HepG2 (cell line): Measurements from ENCODE around the gene MED12L. TPM values are rescaled to one million over a fixed set of nuclear protein-coding genes. Genes with fewer than 3 reads are reported as not detected.

ENCODE experiments used
- ATAC-seq: fragments of 200-7000 bp; cut with Tn5 transposase; 3 replicates; pipeline ENCODE4 v1.9.1; 2020; ENCODE audit warnings: mild to moderate bottlenecking, moderate library complexity
- BruUV-seq: library from RNA; stranded (reverse); fragments of 400-500 nt; replicated peaks from 2 replicates; lab custom pipeline; 2021; lab: Mats Ljungman, UMichigan
- CTCF ChIA-PET: fragments of 300-600 bp; formaldehyde crosslinking; extraction: SDS; loops from one replicate; lab custom pipeline; 2021; ENCODE audit warnings: low total read pairs, inconsistent platforms, low intra/inter-chr PET ratio; lab: Yijun Ruan, JAX
- POLR2A ChIA-PET: fragments of 350-600 bp; sonication (Branson Sonifier 250); formaldehyde crosslinking; loops from one replicate; lab custom pipeline; 2020; ENCODE audit warnings: antibody characterized with exemption, inconsistent platforms; lab: Yijun Ruan, JAX
- DNase-seq: peaks from one replicate; pipeline ENCODE4 v3.0.0-alpha.2; 2015; ENCODE audit warnings: low spot score
- FAIRE-seq: peaks from 3 replicates; lab custom pipeline; 2011; peaks lifted over from hg19 to GRCh38; lab: Jason Lieb, UNC
- H2AFZ ChIP-seq: one replicate; pipeline ENCODE4 v1.6.1; 2011; ENCODE audit warnings: low read length, inconsistent platforms
- H3K27ac ChIP-seq: fragments of 300-600 bp; 3 replicates; pipeline ENCODE4 v1.8.0; 2011; ENCODE audit warnings: mixed run types, mild to moderate bottlenecking, mixed read lengths, low read length, inconsistent platforms; ENCODE audit not compliant: insufficient read depth; ENCODE audit errors: extremely low read length
- H3K27me3 ChIP-seq, 2 experiments: fragments of 200-600 bp in 1 of 2; 2 replicates in 1 of 2; 3 replicates in 1 of 2; pipeline versions ENCODE4 v1.6.0 to v1.8.0; 2011; ENCODE audit warnings: low read length in 2 of 2, mild to moderate bottlenecking in 2 of 2, moderate library complexity in 2 of 2, inconsistent platforms in 1 of 2; ENCODE audit not compliant: insufficient read depth in 2 of 2, control insufficient read depth in 1 of 2
- H3K36me3 ChIP-seq, 2 experiments: fragments of 200-600 bp in 1 of 2; replicated peaks in 1 of 2; 2 replicates in 1 of 2; 3 replicates in 1 of 2; pipeline versions ENCODE4 v1.5.1 to v1.8.0; 2011; ENCODE audit warnings: low read length in 2 of 2, inconsistent platforms in 1 of 2; ENCODE audit not compliant: insufficient read depth in 2 of 2, control insufficient read depth in 1 of 2
- H3K4me1 ChIP-seq: 2 replicates; pipeline ENCODE4 v1.5.1; 2012; ENCODE audit warnings: low read length, inconsistent platforms; ENCODE audit not compliant: insufficient read depth
- H3K4me2 ChIP-seq: 2 replicates; pipeline ENCODE4 v1.6.0; 2011; ENCODE audit warnings: low read depth, low read length, inconsistent platforms
- H3K4me3 ChIP-seq, 3 experiments: fragments of 200-600 bp in 1 of 3; sonication (generic), shearing (Covaris generic) in 1 of 3; replicated peaks in 1 of 3; 2 replicates each; pipeline ENCODE4 v1.5.1; 2011 to 2016; ENCODE audit warnings: low read length in 3 of 3, inconsistent platforms in 2 of 3, low read depth in 2 of 3, mild to moderate bottlenecking in 2 of 3, control low read depth in 1 of 3, mixed read lengths in 1 of 3; ENCODE audit not compliant: insufficient read depth in 1 of 3
- H3K79me2 ChIP-seq: one replicate; pipeline ENCODE4 v1.6.1; 2011; ENCODE audit warnings: low read length, inconsistent platforms; ENCODE audit not compliant: insufficient read depth
- H3K9ac ChIP-seq: 2 replicates; pipeline ENCODE4 v1.6.0; 2011; ENCODE audit warnings: mild to moderate bottlenecking, low read depth, low read length, inconsistent platforms; ENCODE audit not compliant: insufficient read depth
- H3K9me3 ChIP-seq: 2 replicates; pipeline ENCODE4 v1.5.1; 2012; ENCODE audit warnings: mild to moderate bottlenecking, low read length
- H4K20me1 ChIP-seq: 2 replicates; pipeline ENCODE4 v1.6.0; 2011; ENCODE audit warnings: inconsistent platforms, mild to moderate bottlenecking, low read length, moderate library complexity; ENCODE audit not compliant: insufficient read depth
- GTF3A ChIP-seq: sonication (generic); formaldehyde crosslinking; conservative IDR thresholded peaks from 2 replicates; pipeline ENCODE4 v1.4.0; 2020; ENCODE audit warnings: mild to moderate bottlenecking, missing genetic modification reagents
- HNF4A ChIP-seq: sonication (generic); formaldehyde crosslinking; IDR thresholded peaks from 2 replicates; pipeline ENCODE4 v1.4.0; 2020; ENCODE audit warnings: missing genetic modification reagents
- MATR3 ChIP-seq: sonication (generic); formaldehyde crosslinking; IDR thresholded peaks from 2 replicates; pipeline ENCODE4 v1.4.0; 2020; ENCODE audit warnings: missing genetic modification reagents
- NCOR1 ChIP-seq: fragments of 200-600 bp; sonication (generic); IDR thresholded peaks from 2 replicates; pipeline ENCODE4 v1.7.0; 2017; ENCODE audit warnings: antibody characterized with exemption, low read length, borderline replicate concordance
- PRMT3 ChIP-seq: sonication (generic); formaldehyde crosslinking; IDR thresholded peaks from 2 replicates; pipeline ENCODE4 v1.8.1; 2022; ENCODE audit warnings: low read depth, mild to moderate bottlenecking, moderate library complexity, missing genetic modification reagents, borderline replicate concordance
- SCMH1 ChIP-seq: sonication (generic); formaldehyde crosslinking; IDR thresholded peaks from 2 replicates; pipeline ENCODE4 v1.9.0; 2021; ENCODE audit warnings: missing genetic modification reagents, mild to moderate bottlenecking, borderline replicate concordance
- SMARCE1 ChIP-seq: fragments of 450-650 bp; IDR thresholded peaks from 2 replicates; pipeline ENCODE4 v1.6.1; 2017; ENCODE audit warnings: borderline replicate concordance
- ZBTB3 ChIP-seq: sonication (generic); formaldehyde crosslinking; IDR thresholded peaks from 2 replicates; pipeline ENCODE4 v1.4.0; 2020; ENCODE audit warnings: low read depth, mild to moderate bottlenecking, moderate library complexity, missing genetic modification reagents, borderline replicate concordance
- ZNF136 ChIP-seq: sonication (generic); formaldehyde crosslinking; IDR thresholded peaks from 2 replicates; pipeline ENCODE4 v1.8.1; 2022; ENCODE audit warnings: low read depth, mild to moderate bottlenecking, moderate library complexity, missing genetic modification reagents
- ZNF263 ChIP-seq: sonication (generic); formaldehyde crosslinking; IDR thresholded peaks from 2 replicates; pipeline ENCODE4 v1.4.0; 2020; ENCODE audit warnings: missing genetic modification reagents
- ZNF335 ChIP-seq: sonication (generic); formaldehyde crosslinking; IDR thresholded peaks from 2 replicates; pipeline ENCODE4 v1.4.0; 2020; ENCODE audit warnings: missing genetic modification reagents
- ZNF567 ChIP-seq: sonication (generic); formaldehyde crosslinking; IDR thresholded peaks from 2 replicates; pipeline ENCODE4 v1.8.1; 2023; ENCODE audit warnings: mild to moderate bottlenecking, missing genetic modification reagents, borderline replicate concordance
- ZNF589 ChIP-seq: sonication (generic); formaldehyde crosslinking; conservative IDR thresholded peaks from 2 replicates; pipeline ENCODE4 v1.8.0; 2022; ENCODE audit warnings: mild to moderate bottlenecking, moderate library complexity, missing genetic modification reagents
- ZNF615 ChIP-seq: sonication (generic); formaldehyde crosslinking; IDR thresholded peaks from 2 replicates; pipeline ENCODE4 v1.5.0; 2020; ENCODE audit warnings: mild to moderate bottlenecking, missing genetic modification reagents, borderline replicate concordance
- ZNF672 ChIP-seq: sonication (generic); formaldehyde crosslinking; IDR thresholded peaks from 2 replicates; pipeline ENCODE4 v1.8.1; 2022; ENCODE audit warnings: missing genetic modification reagents
- ZNF776 ChIP-seq: sonication (generic); formaldehyde crosslinking; IDR thresholded peaks from 2 replicates; pipeline ENCODE4 v1.4.0; 2020; ENCODE audit warnings: mild to moderate bottlenecking, missing genetic modification reagents
- WGBS: methylation state at CpG from one replicate; pipeline ENCODE4 v1.1.6; 2017; ENCODE audit warnings: low lambda C conversion rate; 5-methylcytosine and 5-hydroxymethylcytosine counted together
- in situ Hi-C: cut with HindIII; loops from 2 replicates; pipeline ENCODE4 v1.10.0; 2017; ENCODE audit warnings: low pct_unique_long_range_greater_than_20kb; ENCODE audit not compliant: extremely low pct_ligation_motif_present
- intact Hi-C: fragments of 100-400 bp; cut with micrococcal nuclease; formaldehyde crosslinking; loops from one replicate; pipeline ENCODE4 v1.10.0; 2022; ENCODE audit not compliant: unreplicated experiment
- polyA plus RNA-seq, 8 experiments: library from polyadenylated mRNA; depleted of rRNA in 3 of 8; stranded (reverse) in 7 of 8; unstranded in 1 of 8; fragments of >200 nt; fragmentation: Illumina TruSeq in 4 of 8; extraction: Trizol in 4 of 8; gene quantifications; 2 replicates each; pipeline versions ENCODE4 v1.2.1 to v1.2.3, GENCODE V29; 2011 to 2016; ENCODE audit warnings: low read depth in 4 of 8, missing spikeins in 1 of 8, mixed read lengths in 1 of 8; ENCODE audit not compliant: insufficient read depth in 1 of 8
- total RNA-seq, 5 experiments: library from RNA; depleted of rRNA; stranded (reverse); fragments of >200 nt; fragmentation: Illumina TruSeq; extraction: Trizol; gene quantifications; 2 replicates each; pipeline ENCODE4 v1.2.3, GENCODE V29; 2016; ENCODE audit warnings: low read depth in 1 of 5
- TF ChIP-seq, protein P1 (sequence below): sonication (generic); formaldehyde crosslinking; IDR thresholded peaks from 2 replicates; pipeline ENCODE4 v1.9.0; 2021; ENCODE audit warnings: missing genetic modification reagents, borderline replicate concordance

Gene MED12L
- total and polyA plus RNA-seq, 2 of the 13 experiments (the other 11 are each of a cell fraction or from before 2014, with no cell fraction given), result 0.07 to 0.64 TPM

DNA sequence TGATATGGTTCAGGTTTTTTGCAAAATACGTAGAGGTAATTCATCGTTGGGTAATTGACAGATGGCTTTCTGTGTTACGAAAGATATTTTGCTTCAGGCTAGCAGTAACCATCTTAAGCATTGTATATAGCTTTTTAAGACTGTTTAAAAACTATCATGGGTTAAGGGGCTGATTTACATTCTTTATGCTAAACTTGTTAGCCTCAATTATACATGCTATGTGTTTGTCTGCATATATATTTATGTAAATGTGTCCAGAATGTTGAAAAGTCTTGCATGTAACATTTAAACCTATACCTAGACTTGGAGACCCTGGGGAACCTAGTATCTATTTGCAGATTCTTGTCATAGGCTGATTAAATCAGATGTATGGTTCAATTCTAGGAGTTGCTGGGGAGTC, 204.0 kb downstream of the MED12L start:
- H3K4me2 ChIP-seq, result no peak overlapping the region
- in situ Hi-C loops, result no loop called here
- H3K79me2 ChIP-seq, result no peaks in the 10 kb centered on the region
- H3K9me3 ChIP-seq, result no peaks in the 10 kb centered on the region
- no TSS peak for BruUV-seq
- DNase-seq (no peak), FAIRE-seq (no peak), ATAC-seq (no peak)
- ChIA-PET CTCF (no interaction called here), POLR2A (no interaction called here)
- no peak overlapping the region for H2AFZ ChIP-seq
- no peaks in the 10 kb centered on the region for H4K20me1 ChIP-seq
- no peak overlapping the region for H3K9ac ChIP-seq
- H3K27me3 ChIP-seq, result no peaks in the 10 kb centered on the region
- TF ChIP-seq NCOR1 (no peak), SMARCE1 (no peak), ZNF263 (CRISPR knock-in tag) (no peak), ZBTB3 (no peak), GTF3A (CRISPR knock-in tag) (no peak), ZNF615 (CRISPR knock-in tag) (no peak), HNF4A (CRISPR knock-in tag) (no peak), MATR3 (no peak), ZNF136 (CRISPR knock-in tag) (no peak), ZNF335 (no peak), ZNF567 (CRISPR knock-in tag) (no peak), ZNF589 (CRISPR knock-in tag) (no peak), PRMT3 (CRISPR knock-in tag) (no peak), ZNF672 (CRISPR knock-in tag) (no peak), SCMH1 (CRISPR knock-in tag) (no peak), ZNF776 (no peak)
- TF ChIP-seq, protein P1, sequence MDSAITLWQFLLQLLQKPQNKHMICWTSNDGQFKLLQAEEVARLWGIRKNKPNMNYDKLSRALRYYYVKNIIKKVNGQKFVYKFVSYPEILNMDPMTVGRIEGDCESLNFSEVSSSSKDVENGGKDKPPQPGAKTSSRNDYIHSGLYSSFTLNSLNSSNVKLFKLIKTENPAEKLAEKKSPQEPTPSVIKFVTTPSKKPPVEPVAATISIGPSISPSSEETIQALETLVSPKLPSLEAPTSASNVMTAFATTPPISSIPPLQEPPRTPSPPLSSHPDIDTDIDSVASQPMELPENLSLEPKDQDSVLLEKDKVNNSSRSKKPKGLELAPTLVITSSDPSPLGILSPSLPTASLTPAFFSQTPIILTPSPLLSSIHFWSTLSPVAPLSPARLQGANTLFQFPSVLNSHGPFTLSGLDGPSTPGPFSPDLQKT (CRISPR knock-in tag), result no peak
- H3K27ac ChIP-seq, result no peak overlapping the region
- WGBS, result 0% methylated on average over 3 of the region's 3 CpGs
- peaks cover 8% of the 10 kb centered on the region for H3K4me1 ChIP-seq
- intact Hi-C loops, result no loop called here
- H3K4me3 ChIP-seq, result no peak overlapping the region
- H3K36me3 ChIP-seq, result no peaks in the 10 kb centered on the region
